HG03520 (cell line): ENCODE data around the gene NCAPD3.
A peak's percentile ranks its signal among the peaks of the same experiment; 100 is the strongest.

Source experiments
- ATAC-seq: cut with Tn5 transposase; IDR thresholded peaks from one replicate; pipeline ENCODE4 v1.9.1; 2021; ENCODE audit warnings: mild to moderate bottlenecking, moderate library complexity; ENCODE audit not compliant: unreplicated experiment

Gene NCAPD3

GRCh38 chr11:134254433-134255183, 30.8 kb upstream of the NCAPD3 start:
- ATAC-seq: no peak

GRCh38 chr11:134253188-134253993, 29.6 kb upstream of the NCAPD3 start, which contains the start of the genes ACAD8 and THYN1:
Gene ACAD8 (plus strand): TSS chr11:134253568. CDS start chr11:134253601, 33 bp downstream.
Gene THYN1 (minus strand): TSS chr11:134253352. CDS start chr11:134252882, 470 bp downstream.
- peak; percentile 100 for ATAC-seq

GRCh38 chr11:134252346-134253187, 28.8 kb upstream of the NCAPD3 start:
- peak; percentile 20 for ATAC-seq

GRCh38 chr11:134250675-134251074, 26.9 kb upstream of the NCAPD3 start:
- ATAC-seq: no peak

GRCh38 chr11:134250246-134250645, 26.5 kb upstream of the NCAPD3 start:
- ATAC-seq: no peak

- no peak for ATAC-seq
Measured at GRCh38 chr11:134248910-134249480, 25.2 kb upstream of the NCAPD3 start.

- no peak for ATAC-seq
Measured at GRCh38 chr11:134246678-134247077, 22.9 kb upstream of the NCAPD3 start.

- ATAC-seq: no peak
Measured at GRCh38 chr11:134246100-134246499, 22.3 kb upstream of the NCAPD3 start.

GRCh38 chr11:134245434-134245833, 21.7 kb upstream of the NCAPD3 start:
- ATAC-seq: no peak

GRCh38 chr11:134244593-134244992, 20.8 kb upstream of the NCAPD3 start:
- peak; percentile 86 for ATAC-seq

- no peak for ATAC-seq
Measured at GRCh38 chr11:134243913-134244312, 20.1 kb upstream of the NCAPD3 start.

GRCh38 chr11:134242376-134242775, 18.6 kb upstream of the NCAPD3 start:
- ATAC-seq: no peak

GRCh38 chr11:134240592-134240991, 16.8 kb upstream of the NCAPD3 start:
- ATAC-seq: no peak

- no peak for ATAC-seq
Measured at GRCh38 chr11:134238956-134239355, 15.2 kb upstream of the NCAPD3 start.

GRCh38 chr11:134237557-134237922, 13.8 kb upstream of the NCAPD3 start:
- ATAC-seq: no peak

GRCh38 chr11:134236834-134237556, 13.2 kb upstream of the NCAPD3 start:
- ATAC-seq: no peak

- no peak for ATAC-seq
Measured at GRCh38 chr11:134235399-134235798, 11.6 kb upstream of the NCAPD3 start.

GRCh38 chr11:134233729-134234179, 10.0 kb upstream of the NCAPD3 start:
- no peak for ATAC-seq

- ATAC-seq: no peak
Measured at GRCh38 chr11:134231958-134232659, 8.3 kb upstream of the NCAPD3 start.
